Activated CD4-positive, alpha-beta T cell treated with anti-CD3 and anti-CD28 coated beads, Interleukin-2, amount 10 ng/mL, durations not matched to agents 24 days and 14 days (primary cell): ENCODE data around the gene TMEM14C. TPM values are rescaled to one million over a fixed set of nuclear protein-coding genes. Genes with fewer than 3 reads are reported as not detected.
"Not testable (repeated sequence)": the region's sequence is repeated elsewhere in the genome, so short reads cannot be mapped to it uniquely, and the experiment has no call there.

ENCODE experiments used
- DNase-seq: peaks from one replicate; pipeline ENCODE4 v3.0.0; 2022
- H3K27ac Mint-ChIP-seq: one replicate; pipeline ENCODE4 v1.8.0; 2022; ENCODE audit warnings: mild to moderate bottlenecking, mixed read lengths
- H3K27me3 Mint-ChIP-seq: one replicate; pipeline ENCODE4 v1.8.0; 2022; ENCODE audit warnings: mixed read lengths
- H3K36me3 Mint-ChIP-seq: one replicate; pipeline ENCODE4 v1.8.0; 2022; ENCODE audit warnings: low read depth, mild to moderate bottlenecking, mixed read lengths
- H3K4me1 Mint-ChIP-seq: one replicate; pipeline ENCODE4 v1.8.0; 2021; ENCODE audit warnings: mixed read lengths
- H3K4me3 Mint-ChIP-seq: one replicate; pipeline ENCODE4 v1.8.0; 2022; ENCODE audit warnings: mild to moderate bottlenecking, moderate library complexity, mixed read lengths
- H3K9me3 Mint-ChIP-seq: one replicate; pipeline ENCODE4 v1.8.0; 2021; ENCODE audit warnings: mixed read lengths
- intact Hi-C: fragments of 100-400 bp; cut with micrococcal nuclease; formaldehyde crosslinking; loops from one replicate; pipeline ENCODE4 v1.15.1; 2023
- total RNA-seq: library from RNA; stranded (reverse); gene quantifications from 2 replicates; pipeline ENCODE4 v1.2.3, GENCODE V29; 2022

Gene TMEM14C
- total RNA-seq, 1 donor from 2014 or later: 65.0 TPM

DNA sequence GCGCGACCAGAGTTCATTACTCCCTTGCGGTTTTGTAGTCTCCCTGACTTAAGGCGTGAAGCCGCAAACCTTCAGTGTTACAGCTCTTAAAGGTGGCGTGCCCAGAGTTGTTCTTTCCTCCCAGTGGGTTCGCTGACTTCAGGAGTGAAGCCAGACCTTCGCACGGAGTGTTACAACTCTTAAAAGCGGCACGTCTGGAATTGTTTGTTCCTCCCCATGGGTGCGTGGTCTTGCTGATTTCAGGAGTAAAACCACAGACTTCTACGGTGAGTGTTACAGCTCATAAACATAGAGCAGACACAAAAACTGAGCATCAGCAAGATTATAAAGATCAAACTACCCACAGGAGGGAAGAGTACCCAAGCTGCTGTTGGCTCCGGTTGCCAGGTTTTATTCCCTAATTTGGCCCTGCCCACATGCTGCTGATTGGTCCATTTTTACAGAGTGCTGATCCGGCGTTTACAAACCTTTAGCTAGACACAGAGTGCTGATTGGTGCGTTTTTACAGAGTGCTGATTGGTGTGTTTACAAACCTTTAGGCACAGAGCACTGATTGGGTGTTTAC, 10.4 kb downstream of the TMEM14C start:
- no peaks in the 10 kb centered on the region for H3K9me3 Mint-ChIP-seq
- H3K36me3 Mint-ChIP-seq: peaks cover 24% of the 10 kb centered on the region
- intact Hi-C loops: no loop called here
- H3K27me3 Mint-ChIP-seq: no peaks in the 10 kb centered on the region
- H3K4me1 Mint-ChIP-seq: no peaks in the 10 kb centered on the region
- no peak for DNase-seq
- H3K27ac Mint-ChIP-seq: no peak overlapping the region
- H3K4me3 Mint-ChIP-seq: no peak overlapping the region

DNA sequence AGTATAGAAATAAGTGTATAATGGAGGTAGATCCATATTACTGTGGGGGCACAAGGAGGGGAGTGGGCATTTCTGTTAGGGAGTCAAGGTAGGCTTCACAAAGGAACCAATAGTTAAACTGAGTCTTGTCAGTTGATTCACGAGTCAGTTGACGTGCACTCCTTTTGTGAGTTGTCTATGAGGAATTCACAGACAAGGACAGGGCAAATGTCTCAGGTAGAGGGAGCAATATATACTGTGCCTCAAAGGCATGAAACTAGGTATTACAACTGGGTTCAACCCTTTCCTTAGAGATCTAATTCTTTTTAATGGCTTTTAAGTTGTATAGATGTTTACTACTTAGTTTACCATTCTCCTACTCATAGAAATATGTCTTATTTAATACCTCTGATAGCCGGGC, 11.0 kb downstream of the TMEM14C start:
- intact Hi-C loops: no loop called here
- no peaks in the 10 kb centered on the region for H3K9me3 Mint-ChIP-seq
- H3K4me3 Mint-ChIP-seq: no peak overlapping the region
- no peak for DNase-seq
- no peaks in the 10 kb centered on the region for H3K4me1 Mint-ChIP-seq
- H3K36me3 Mint-ChIP-seq: peaks cover 19% of the 10 kb centered on the region
- H3K27ac Mint-ChIP-seq: no peak overlapping the region
- no peaks in the 10 kb centered on the region for H3K27me3 Mint-ChIP-seq

DNA sequence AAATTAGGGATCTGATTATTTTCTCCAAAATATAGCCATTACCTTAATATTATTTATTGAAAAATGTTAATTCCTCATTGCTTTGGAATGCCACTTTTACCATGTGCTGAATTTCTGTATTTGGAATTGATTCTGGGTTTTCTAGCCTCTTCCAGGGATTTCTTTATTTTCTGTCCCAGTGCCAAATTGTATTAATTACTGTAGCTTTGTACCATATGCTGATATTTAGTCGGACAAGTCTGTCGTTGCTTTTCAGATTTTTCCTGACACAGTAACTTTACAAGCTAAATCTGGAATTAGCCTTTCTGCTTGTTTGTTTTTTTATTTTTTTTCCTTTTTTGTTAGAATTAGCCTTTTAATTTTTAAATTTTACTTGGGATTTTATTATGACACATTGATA, 13.9 kb downstream of the TMEM14C start:
- H3K4me3 Mint-ChIP-seq: no peak overlapping the region
- intact Hi-C loops: no loop called here
- peaks cover 7% of the 10 kb centered on the region for H3K36me3 Mint-ChIP-seq

DNA sequence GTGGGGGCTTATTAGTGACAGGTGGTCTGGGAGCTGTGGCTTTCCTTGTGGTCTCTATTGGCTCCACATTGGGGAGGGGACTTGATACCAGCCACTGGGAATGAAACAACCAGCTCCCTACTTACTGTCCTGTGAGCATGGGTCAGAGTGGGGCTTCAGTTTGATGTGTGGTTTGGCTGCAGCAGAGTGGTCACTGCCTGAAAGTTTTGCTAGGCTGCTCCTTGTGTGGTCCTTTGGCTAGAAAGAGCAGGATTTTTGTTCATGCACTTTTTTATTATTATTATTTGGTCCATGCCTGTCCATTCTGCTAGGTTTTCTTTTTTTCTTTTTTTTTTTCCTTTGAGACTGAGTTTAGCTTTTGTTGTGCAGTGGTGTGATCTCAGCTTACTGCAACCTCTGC, 17.2 kb downstream of the TMEM14C start:
- no peak for DNase-seq
- peaks cover under 1% of the 10 kb centered on the region for H3K4me1 Mint-ChIP-seq
- H3K36me3 Mint-ChIP-seq: peaks cover 2% of the 10 kb centered on the region
- H3K27ac Mint-ChIP-seq: no peak overlapping the region
- H3K9me3 Mint-ChIP-seq: no peaks in the 10 kb centered on the region
- H3K27me3 Mint-ChIP-seq: no peaks in the 10 kb centered on the region
- no peak overlapping the region for H3K4me3 Mint-ChIP-seq
- intact Hi-C loops: loop anchor here (10.0 kb wide), 1 partner anchor 495 kb away; the partner anchor contains the start of gene NEDD9

More for the DNA sequence above, 13.9 kb downstream of the TMEM14C start:
- no peaks in the 10 kb centered on the region for H3K27me3 Mint-ChIP-seq
- no peak for DNase-seq
- H3K9me3 Mint-ChIP-seq: no peaks in the 10 kb centered on the region
- no peak overlapping the region for H3K27ac Mint-ChIP-seq
- no peaks in the 10 kb centered on the region for H3K4me1 Mint-ChIP-seq

DNA sequence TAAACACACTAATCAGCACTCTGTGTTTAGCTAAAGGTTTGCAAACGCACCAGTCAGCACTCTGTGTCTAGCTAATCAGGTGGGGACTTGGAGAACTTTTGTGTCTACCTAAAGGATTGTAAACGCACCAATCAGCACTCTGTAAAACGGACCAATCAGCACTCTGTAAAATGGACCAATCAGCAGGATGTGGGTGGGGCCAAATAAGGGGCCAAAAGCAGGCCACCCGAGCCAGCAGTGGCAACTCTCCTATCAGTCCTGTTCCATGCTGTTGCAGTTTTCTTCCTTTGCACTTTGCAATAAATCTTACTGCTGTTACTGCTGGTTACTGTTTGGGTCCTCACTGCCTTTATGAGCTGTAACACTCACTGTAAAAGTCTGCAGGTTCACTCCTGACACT, 18.8 kb downstream of the TMEM14C start:
- H3K36me3 Mint-ChIP-seq, H3K9me3 Mint-ChIP-seq, H3K27me3 Mint-ChIP-seq, H3K4me3 Mint-ChIP-seq, DNase-seq, H3K27ac Mint-ChIP-seq: not testable (repeated sequence)
- intact Hi-C loops: loop anchor here (10.0 kb wide), 1 partner anchor 493 kb away; the partner anchor contains the start of gene NEDD9
- peaks cover 13% of the 10 kb centered on the region for H3K4me1 Mint-ChIP-seq

DNA sequence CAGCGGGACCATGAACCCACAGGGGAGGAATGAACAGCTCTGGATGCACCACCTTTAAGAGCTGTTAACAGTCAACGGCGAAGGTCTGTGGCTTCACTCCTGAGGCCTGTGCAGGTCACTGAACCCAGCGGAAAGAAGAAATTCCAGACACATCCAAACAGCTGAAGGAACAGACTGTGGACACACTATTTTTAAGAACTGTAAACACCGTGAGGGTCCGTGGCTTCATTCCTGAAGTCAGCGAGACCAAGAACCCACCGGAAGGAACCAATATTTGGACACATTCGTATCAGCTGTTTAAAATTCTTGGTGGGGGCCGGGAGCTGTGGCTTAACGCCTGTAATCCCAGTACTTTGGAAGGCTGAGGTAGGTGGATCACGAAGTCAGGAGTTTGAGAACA, 19.4 kb downstream of the TMEM14C start:
- intact Hi-C loops: loop anchor here (10.0 kb wide), 1 partner anchor 493 kb away; the partner anchor contains the start of gene NEDD9
- peaks cover 18% of the 10 kb centered on the region for H3K4me1 Mint-ChIP-seq
- peaks cover 5% of the 10 kb centered on the region for H3K36me3 Mint-ChIP-seq
- H3K27me3 Mint-ChIP-seq: no peaks in the 10 kb centered on the region
- no peak for DNase-seq
- H3K9me3 Mint-ChIP-seq: no peaks in the 10 kb centered on the region
- no peak overlapping the region for H3K4me3 Mint-ChIP-seq
- no peak overlapping the region for H3K27ac Mint-ChIP-seq

DNA sequence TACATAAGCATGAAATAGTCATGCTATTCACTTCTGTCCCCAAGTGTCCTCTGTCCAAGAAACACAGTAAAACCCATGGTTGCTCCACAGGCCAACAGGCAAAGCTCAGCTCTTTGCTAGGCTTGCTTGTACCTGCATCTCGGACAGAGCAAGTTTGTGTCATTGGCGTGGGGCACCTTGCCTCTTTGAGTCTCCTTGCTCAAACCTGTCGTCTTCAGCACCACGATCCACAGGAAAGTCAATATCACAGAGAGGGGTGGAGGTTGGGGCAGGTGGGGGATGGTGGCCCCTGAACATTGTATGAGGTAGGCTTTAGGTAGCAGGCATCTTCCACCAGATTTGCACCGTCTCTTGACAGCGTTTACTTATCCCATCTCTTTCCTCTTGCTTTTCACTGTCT, 20.6 kb downstream of the TMEM14C start:
- peaks cover 19% of the 10 kb centered on the region for H3K4me1 Mint-ChIP-seq
- peaks cover 8% of the 10 kb centered on the region for H3K36me3 Mint-ChIP-seq
- no peaks in the 10 kb centered on the region for H3K27me3 Mint-ChIP-seq
- H3K27ac Mint-ChIP-seq: no peak overlapping the region
- H3K4me3 Mint-ChIP-seq: no peak overlapping the region
- DNase-seq: no peak
- H3K9me3 Mint-ChIP-seq: no peaks in the 10 kb centered on the region
- intact Hi-C loops: loop anchor here (10.0 kb wide), 1 partner anchor 491 kb away; the partner anchor contains the start of gene NEDD9

DNA sequence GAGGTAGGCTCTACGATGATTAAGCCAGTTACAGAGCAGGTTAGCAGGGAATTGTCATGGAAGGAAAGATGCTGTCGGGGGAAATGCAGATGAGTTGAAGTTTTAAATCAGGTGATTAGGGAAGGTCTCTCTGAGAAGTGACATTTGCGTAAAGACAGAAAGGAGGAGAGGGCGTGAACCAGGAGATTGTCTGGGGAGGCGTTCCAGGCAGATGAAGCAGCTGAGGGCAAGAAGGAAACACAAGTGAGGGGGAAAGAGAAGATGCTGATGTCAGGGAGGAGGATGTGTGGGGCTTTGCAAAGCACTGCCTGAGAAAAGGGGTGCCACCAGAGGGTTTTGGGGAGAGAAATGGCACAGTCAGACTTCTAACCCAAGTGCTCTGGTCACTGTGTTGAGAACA, 22.2 kb downstream of the TMEM14C start:
- intact Hi-C loops: loop anchor here (5.0 to 10.0 kb wide), 2 partner anchors 218 to 490 kb away; partner anchors contain the start of gene NEDD9
- Mint-ChIP-seq H3K9me3 (no peaks in the 10 kb centered on the region), H3K27ac (no peak overlapping the region), H3K4me1 (peaks cover 34% of the 10 kb centered on the region), H3K4me3 (no peak overlapping the region), H3K36me3 (peaks cover 12% of the 10 kb centered on the region), H3K27me3 (no peaks in the 10 kb centered on the region)
- DNase-seq: no peak

DNA sequence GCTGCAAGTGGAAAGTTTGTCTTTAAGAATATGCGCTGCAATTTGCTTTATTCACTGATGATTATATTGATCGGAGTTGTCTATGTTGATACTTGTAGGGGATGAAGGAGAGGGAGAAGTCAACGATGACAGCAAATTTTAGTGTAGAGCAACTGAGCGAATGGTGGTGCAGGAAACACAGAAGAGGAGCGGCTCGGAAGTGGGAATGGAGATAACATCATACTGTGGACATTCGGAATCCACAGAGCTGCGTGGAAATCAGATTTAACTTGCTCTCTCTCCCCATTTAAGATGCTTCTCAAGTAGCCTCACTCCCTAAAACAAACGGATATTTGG, 24.0 kb downstream of the TMEM14C start:
- no peak for DNase-seq
- Mint-ChIP-seq H3K9me3 (no peaks in the 10 kb centered on the region), H3K27me3 (no peaks in the 10 kb centered on the region), H3K36me3 (peaks cover 27% of the 10 kb centered on the region), H3K4me3 (peak overlapping the region; percentile 90), H3K27ac (peak overlapping the region; percentile 88), H3K4me1 (peaks cover 43% of the 10 kb centered on the region)
- intact Hi-C loops: loop anchor here (1.0 to 10.0 kb wide), 5 partner anchors 24 to 488 kb away; partner anchors contain the start of genes C6orf52, MAK, NEDD9 and PAK1IP1

DNA sequence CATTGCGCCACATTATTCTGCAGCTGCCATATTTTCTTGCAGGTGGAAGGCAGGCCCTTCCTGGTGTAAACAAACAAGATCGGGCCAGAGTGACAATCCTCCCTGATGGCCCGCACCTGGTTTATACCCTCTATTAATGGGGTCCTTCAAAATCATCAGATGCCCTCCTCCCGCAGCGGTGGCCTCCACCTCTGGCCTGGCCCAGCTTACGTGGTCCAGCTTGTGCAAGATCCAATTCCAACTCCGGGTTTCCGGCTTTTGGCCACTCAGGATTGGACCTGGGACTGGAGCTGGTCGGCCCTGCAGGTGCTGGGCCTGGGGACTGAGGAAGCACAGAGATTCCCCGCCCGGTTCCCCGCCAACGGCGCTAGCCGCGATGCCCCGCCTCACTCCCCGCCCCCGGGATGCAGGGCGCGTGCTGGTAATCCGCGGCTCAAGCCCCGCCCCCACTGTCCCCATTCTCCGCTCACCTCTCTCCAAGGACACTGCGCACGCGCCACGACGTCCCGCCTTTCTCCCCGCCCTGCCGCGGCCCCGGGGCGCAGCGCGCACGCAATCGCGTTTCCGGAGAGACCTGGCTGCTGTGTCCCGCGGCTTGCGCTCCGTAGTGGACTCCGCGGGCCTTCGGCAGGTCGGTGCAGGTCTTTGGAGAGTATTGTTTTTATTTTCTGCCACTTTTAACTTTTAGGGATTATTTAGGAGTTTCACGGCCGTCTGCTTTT, 24.5 kb downstream of the TMEM14C start, which contains the start of gene TMEM14B:
Gene TMEM14B, plus strand, starts transcription at position 555 of the 722 bp plus-strand sequence. CDS start 1,441 bp downstream, outside the sequence.
- peak within 1 kb of the TSS; percentile 90 for H3K4me3 Mint-ChIP-seq

DNA sequence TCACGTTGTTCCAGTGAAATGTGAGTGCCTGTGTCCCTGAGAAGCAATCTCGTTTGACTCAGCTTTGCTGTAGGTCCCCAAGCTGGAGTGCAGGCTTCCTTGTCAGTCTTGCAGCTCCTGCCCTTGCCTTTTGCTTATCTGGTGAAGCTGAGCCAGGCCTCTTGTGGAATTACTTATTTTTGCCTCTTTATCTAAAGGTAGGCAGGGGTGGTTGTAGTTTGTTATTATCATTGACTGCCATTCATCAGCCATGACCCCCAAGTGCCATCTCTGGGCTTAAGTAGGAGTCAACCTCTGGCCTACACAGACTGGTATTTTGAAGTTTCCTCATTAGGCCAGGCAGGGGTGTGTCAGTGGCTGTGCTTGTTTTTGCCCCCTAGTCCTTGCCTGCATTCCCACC, 26.9 kb downstream of the TMEM14C start:
- Mint-ChIP-seq H3K4me3 (peak overlapping the region; percentile 90), H3K9me3 (no peaks in the 10 kb centered on the region), H3K4me1 (peaks cover 58% of the 10 kb centered on the region), H3K27me3 (no peaks in the 10 kb centered on the region), H3K36me3 (peaks cover 43% of the 10 kb centered on the region), H3K27ac (peak overlapping the region; percentile 30)
- intact Hi-C loops: loop anchor here (5.0 to 10.0 kb wide), 2 partner anchors 222 to 485 kb away; partner anchors contain the start of gene NEDD9
- no peak for DNase-seq

More for the DNA sequence above, 24.5 kb downstream of the TMEM14C start, which contains the start of gene TMEM14B:
- Mint-ChIP-seq H3K27me3 (no peaks in the 10 kb centered on the region), H3K36me3 (peaks cover 27% of the 10 kb centered on the region), H3K9me3 (no peaks in the 10 kb centered on the region), H3K27ac (peak within 1 kb of the TSS; percentile 88), H3K4me1 (peaks cover 43% of the 10 kb centered on the region)
- intact Hi-C loops: loop anchor here (1.0 to 10.0 kb wide), 5 partner anchors 24 to 487 kb away; partner anchors contain the start of genes C6orf52, MAK, NEDD9 and PAK1IP1
- peak; percentile 100 for DNase-seq

DNA sequence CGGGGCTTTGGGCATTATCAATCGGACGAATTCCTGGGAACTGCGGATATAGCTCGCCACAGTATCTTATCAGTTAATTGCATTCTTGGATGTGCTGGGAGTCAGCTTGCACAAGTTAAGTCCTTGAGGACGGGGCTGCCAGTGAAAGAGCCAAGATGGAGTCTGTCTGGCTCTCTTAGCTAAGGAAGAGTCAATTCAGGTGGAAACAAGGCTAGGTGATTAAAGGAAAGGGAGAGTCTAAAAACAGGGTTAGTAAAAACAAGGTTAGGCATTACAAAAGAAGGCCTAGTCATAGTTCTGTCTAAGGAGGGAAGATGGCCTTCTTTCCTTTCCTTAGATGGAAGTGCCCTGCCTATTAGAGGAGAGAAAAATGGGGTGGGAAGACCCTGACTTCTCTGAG, 27.7 kb downstream of the TMEM14C start:
- Mint-ChIP-seq H3K4me1 (peaks cover 58% of the 10 kb centered on the region), H3K36me3 (peaks cover 48% of the 10 kb centered on the region)
- H3K4me3 Mint-ChIP-seq, DNase-seq, H3K27me3 Mint-ChIP-seq, H3K9me3 Mint-ChIP-seq, intact Hi-C loops, H3K27ac Mint-ChIP-seq: not testable (repeated sequence)

DNA sequence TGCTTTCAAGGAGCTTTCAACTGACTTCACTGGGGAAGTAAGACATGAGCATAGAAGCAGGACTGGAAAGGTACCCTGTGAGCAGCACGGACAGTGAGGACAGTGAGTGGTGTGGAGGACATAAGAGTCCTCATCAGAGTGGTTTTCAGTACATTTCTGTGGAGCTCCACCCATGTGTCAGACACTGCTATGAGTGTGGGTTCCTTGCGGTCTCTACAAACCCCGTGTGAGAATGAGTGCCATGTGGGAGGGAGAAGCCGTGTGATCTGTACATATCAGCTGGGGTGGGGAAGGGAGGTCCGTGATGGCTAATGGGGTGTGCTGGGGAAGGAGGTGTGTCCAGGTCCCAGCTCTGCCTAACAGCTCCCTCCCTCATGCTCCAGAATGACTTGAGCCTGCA, 28.9 kb downstream of the TMEM14C start:
- DNase-seq, H3K9me3 Mint-ChIP-seq, H3K4me3 Mint-ChIP-seq, intact Hi-C loops, H3K27ac Mint-ChIP-seq, H3K27me3 Mint-ChIP-seq: not testable (repeated sequence)
- Mint-ChIP-seq H3K36me3 (peaks cover 57% of the 10 kb centered on the region), H3K4me1 (peaks cover 53% of the 10 kb centered on the region)

DNA sequence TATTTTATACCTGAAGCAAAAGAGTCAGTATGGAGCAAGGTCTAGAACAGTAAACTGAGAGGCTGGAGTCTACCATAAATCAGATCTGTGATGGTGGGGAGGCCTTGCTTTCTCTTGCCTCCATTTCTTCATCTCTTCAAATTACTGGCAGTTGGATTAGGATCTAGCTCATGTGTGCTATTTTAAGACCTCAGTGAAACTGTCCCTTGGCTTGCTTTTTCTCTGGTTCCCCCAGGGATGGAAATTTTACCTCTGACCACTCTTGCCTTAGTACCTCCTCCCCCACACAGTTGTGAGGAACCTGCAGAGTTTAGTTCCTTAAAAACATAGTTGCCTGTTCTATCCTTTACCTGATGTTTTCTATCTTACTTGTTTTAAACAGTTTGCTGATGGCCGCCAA, 33.2 kb downstream of the TMEM14C start:
- intact Hi-C loops: no loop called here
- Mint-ChIP-seq H3K27ac (peak overlapping the region; percentile 3), H3K36me3 (peaks cover 64% of the 10 kb centered on the region), H3K9me3 (peaks cover 4% of the 10 kb centered on the region), H3K27me3 (no peaks in the 10 kb centered on the region), H3K4me1 (peaks cover 36% of the 10 kb centered on the region), H3K4me3 (no peak overlapping the region)
- no peak for DNase-seq
